Suprapubic skin (tissue), 3 donors: ENCODE measurements around the gene ADCYAP1R1.

Source experiments
- CTCF ChIP-seq, 2 donors: fragments of 200-600 bp in 1 of 2; fragments of 450-650 bp in 1 of 2; sonication (generic) in 1 of 2; IDR thresholded peaks; one replicate each; pipeline ENCODE4 v1.5.1; 2016 to 2019; ENCODE audit warnings: antibody characterized with exemption in 2 of 2, mild to moderate bottlenecking in 1 of 2, moderate library complexity in 1 of 2
- EP300 ChIP-seq: sonication (generic); formaldehyde crosslinking; IDR thresholded peaks from one replicate; pipeline ENCODE4 v1.6.1; 2017; ENCODE audit warnings: antibody characterized with exemption
- POLR2A ChIP-seq, 2 donors: fragments of 450-650 bp; IDR thresholded peaks; one replicate each; pipeline ENCODE4 v1.6.1; 2017; ENCODE audit warnings: antibody characterized with exemption in 2 of 2, mild to moderate bottlenecking in 2 of 2, moderate library complexity in 2 of 2

GRCh38 chr7:31100871-31101270 is 48.8 kb downstream of the ADCYAP1R1 start:
- TF ChIP-seq POLR2A (IDR thresholded peaks at IDR 0.05) (no peak), CTCF (IDR thresholded peaks at IDR 0.05) (no peak), EP300 (no peak)
